ENCODE data around the gene LEMD2.

LEMD2 gene

DNA sequence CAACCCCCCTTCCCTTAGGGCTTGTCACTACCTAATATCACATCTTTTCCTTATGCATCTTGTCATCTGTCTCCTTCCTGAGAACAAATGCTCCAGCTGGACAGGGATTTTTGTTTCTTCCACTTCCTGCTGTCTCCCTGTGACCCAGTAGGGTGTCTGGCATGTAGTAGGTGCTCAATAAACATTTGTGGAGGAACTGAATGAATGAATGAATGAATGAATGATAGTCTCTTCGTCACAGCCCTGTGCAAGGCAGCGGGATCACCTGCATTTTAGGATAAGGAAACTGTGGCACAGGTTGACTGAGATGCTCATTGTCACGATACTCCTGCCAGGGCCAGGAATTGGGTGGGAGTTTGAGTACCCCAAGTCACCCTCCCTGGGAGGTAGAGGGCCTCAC is 14.2 kb downstream of the LEMD2 start:
- DNase-seq (ENCODE audit: low spot score), result no peak

DNA sequence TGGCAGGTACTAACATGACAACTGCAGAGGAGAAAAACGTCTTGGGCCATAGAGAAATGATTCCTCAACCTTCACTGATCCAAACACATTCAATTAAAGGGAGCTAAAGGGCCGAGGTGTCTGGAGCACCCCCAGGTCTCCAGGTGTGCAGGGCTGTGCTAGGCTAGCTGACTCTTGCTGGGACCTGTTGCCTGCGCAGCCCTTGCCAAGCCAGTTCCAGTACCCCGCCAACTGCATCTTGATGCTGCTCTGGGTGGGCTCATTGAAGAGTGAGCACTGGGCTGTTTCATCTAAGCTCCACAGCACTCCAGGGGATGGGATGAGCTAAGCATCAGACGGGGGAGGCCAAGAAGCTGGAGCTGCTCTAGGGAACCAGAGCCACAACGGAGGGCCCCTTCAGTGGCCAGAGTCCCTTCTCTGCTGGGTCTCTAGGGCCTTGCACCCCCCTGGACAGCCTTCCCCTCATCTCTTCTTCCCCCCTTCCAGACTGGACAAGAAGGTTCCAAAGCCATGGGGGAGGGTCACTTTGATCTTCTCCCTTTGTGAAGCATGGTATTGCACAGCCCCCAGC is 15.9 kb downstream of the LEMD2 start:
- DNase-seq (ENCODE audit: low spot score), result no peak

DNA sequence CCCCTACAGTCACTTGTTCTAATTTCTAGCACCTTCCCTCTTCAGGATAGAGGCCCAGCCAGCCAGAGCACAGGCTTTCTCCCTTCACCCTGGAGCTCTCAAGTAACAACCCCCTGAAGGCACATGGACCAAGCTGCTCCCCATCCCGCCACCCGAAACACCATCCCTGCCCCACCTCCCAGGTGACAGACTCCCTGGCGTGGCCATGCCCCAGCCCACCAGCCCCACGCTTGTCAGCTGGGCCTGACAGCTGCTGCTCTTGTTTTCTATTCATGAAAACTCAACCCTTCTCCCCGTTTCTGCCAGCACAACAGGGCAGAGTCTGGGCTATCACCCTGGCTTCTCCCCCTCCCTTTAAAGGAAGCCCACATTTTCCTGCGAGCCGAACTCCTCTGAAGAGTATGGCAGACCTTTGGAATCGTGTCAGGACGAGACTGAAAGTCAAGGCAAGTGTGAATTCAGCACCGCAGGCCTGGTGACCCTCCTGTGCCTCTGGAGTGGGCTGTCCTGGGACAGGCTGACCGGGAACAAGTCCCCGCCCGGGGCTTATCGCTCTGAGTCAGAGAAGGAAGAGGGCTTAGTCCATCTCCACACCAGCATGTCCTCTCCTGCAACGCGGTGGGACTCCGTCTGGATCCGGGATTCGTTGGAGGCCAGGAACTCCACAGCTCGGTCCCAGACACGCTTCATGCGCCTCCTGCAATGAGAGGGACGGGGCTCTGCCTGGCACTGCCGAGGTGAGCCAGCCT is 16.7 kb downstream of the LEMD2 start:
- no peak for DNase-seq (ENCODE audit: low spot score)

DNA sequence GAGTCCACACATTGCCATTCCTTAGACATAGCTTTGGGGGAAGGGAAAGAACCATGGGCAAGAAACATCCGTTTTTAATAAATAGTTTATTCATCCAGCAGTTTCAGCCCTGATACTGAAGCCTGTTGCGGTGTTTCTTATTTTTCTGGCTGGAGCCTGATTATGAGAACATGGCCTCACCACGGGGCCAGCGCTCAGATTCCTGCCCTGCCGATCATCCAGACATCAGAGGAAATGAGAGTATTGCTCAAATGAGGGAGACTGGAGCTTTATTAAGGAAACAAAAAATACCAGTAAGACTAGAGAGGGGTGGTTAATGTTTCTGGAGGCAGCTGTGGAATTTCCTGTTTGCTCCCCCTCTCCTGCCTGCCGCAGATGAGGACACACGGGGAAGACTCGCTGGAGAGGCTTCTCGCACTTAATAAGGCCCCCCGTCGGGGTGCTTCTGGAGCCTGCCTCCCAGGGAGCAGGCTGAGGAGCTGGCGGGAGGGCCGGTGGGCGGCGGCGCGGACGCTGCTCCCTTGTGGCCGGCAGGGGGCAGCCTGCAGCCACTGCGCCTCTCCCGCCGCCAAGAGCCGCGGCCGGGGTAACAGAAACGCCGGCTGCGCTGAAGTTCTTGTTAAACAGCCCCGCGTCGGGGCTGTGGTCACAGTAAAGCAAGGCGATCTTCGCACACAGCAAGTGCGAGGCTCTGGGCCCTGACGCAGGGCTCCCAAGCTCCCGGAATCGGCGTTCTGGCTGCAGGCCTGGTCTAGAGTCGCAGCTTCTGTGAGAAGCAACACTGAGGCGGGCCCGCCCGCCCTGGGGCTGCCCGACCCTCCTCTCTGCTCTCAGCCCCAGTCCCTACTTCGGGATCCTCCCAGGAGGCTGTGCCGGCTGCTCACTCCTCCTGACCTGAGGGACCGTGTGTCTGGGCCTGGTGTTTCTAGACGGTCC is 17.5 kb downstream of the LEMD2 start:
- DNase-seq (ENCODE audit: low spot score), result peak; percentile 96

DNA sequence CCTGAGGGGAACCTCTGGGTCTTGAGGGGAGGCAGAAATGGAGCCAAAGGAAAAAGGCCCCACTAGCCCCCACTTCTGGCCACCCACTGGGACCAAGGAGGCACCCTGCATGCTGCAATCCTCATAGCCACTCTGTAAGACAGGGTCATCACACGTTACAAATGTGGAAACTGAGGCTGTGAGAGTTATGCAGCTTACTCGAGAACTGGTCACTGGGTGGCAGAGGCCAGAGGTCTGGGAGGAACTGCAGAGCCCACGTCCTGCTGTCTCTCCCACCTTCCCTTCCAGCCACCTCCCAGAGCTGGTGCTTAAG is 18.1 kb downstream of the LEMD2 start:
- no peak for DNase-seq (ENCODE audit: low spot score)

DNA sequence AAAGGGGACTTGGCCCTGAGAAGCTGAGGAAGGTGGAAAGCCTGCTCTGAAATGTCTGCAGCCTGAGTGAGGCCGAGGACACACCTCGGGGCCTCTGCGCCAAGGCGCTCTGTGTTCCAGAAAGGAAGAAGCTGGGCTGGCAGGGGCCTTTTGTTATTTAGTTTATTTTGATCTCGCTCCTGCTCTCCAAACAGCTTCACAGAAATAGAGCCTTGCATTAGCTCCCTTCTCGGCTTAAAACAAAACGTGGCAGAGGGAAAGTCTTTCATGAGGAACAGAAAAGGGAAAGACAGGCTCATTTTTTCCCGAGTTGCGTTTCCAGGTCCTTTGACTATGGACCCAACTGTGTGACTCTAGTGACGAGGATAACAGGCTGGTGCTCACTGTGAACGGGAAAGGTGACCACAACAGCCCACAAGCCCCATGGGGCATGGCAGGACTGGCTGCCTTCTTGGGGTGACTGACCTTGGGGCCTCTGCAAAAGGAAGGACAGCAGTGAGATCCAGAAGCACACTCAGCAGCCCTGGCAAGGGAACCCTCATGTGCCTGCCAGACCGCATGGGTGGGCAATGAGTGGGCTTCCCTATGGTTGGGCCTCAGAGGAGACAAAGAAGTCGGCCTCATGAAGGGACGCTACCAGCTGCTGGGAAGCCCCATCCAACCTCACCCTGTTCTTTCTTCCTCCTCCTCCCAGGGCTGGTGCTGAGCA is 18.7 kb downstream of the LEMD2 start:
- DNase-seq (ENCODE audit: low spot score), result no peak

DNA sequence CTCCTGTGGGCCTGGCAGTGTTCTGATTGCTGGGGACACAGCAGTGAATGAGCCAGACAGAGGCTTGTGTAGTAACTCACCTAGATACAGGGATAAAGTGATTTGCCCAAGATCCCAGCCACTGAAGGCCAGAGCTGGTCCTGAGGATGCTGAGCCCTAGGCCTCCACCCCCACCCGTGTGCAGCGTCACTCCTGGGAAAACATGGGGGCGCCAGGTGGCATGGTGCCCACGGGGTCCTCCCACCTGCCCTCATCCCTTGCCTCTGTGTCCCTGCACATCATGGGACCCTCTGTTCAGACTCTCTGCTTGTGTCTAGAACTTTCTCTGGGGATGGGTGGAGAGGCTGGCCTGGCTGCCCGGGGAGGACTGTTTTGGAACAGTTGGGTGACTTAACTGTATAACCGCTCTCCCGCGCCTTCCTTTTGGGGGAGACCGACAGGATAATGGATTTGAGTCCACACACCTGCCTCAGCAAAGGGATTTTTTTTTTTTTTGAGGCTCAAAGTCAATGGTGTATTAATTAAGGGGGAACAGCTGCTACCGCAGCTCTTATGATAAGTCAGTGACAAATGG is 19.6 kb downstream of the LEMD2 start:
- no peak for DNase-seq (ENCODE audit: low spot score)

DNA sequence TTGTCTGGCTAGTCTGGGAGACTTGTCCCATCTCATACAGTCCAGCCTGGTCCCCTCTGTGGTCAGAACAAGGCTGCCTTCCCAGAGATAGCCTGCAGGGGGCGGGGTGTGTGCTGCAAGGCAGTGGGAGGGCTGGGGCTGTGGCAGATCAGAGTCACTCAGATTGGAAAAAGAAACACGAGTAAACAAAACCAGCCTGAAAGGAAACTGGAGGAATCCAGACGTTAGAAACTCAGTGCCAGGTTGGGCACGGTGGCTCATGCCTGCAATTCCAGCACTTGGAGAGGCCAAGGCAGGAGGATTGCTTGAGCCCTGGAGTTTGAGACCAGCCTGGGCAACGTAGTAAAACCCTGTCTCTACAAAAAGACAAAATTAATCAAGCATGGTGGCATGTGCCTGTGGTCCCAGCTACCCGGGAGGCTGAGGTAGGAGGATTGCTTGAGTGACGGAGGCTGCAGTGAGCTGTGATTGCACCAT is 20.2 kb downstream of the LEMD2 start:
- peak; percentile 93 for DNase-seq (ENCODE audit: low spot score)

DNA sequence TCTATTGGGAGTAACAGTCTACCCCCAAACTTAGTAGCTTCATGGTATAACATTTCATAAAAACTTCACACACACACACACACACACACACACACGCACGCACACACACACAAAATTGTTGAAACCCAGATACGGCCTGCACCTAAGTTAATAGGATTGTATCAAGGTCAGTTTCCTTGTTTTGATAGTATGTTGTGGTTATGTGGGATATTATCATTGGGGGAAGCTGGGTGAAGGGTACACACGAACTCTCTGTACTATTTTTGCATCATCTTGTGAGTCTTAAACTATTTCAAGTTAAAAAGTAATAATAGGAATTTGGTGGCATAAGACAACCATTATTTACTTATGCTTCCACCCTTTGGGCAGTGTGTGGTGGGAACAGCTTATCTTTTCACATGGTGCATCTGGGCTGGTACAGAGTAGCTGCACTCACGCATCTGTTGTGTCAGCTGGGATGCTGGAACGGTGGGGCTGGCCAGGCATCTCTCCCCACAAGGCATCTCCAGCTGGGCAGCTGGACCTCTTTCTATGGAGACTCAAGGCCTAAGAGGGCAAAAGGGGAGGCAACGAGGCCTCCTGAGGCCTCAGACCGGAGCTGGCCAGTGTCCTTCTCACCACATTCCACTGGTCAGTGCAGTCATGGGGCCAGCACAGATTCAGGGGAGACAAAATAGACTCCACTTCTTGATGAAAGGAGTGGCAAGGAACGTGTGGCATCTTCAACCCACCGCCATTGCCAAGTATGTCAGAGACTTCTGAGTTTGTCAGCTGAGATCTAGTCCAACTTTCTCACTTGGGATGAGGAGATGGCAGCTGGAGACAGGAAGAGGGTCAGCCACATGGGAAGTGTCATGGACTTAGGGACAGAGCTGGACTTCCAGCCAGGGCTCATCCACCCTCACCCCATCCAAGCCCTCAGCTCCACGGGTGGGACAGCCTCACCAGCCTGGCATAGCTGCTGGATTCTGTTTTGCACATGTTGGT is 21.7 kb downstream of the LEMD2 start:
- DNase-seq (ENCODE audit: low spot score), result no peak

DNA sequence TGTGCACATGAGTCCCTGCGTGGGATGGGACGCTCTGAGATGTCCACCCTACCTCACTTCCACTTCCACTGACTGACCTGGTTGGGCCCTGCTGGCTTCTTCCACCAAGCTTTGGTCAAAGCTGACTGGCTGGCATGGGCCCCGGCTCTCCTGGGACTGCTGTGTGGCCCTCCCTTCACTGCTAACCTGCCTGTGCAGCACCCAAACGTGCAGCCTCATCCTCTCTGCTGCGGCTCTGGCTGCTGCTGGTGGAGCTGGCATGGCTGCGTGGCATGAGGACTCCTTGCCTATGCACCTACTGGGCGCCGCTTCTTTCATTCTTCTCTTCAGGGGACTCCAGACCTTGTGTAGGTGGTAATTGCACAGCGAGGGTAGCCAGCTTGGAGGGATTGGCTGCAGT is 23.6 kb downstream of the LEMD2 start:
- no peak for DNase-seq (ENCODE audit: low spot score)

DNA sequence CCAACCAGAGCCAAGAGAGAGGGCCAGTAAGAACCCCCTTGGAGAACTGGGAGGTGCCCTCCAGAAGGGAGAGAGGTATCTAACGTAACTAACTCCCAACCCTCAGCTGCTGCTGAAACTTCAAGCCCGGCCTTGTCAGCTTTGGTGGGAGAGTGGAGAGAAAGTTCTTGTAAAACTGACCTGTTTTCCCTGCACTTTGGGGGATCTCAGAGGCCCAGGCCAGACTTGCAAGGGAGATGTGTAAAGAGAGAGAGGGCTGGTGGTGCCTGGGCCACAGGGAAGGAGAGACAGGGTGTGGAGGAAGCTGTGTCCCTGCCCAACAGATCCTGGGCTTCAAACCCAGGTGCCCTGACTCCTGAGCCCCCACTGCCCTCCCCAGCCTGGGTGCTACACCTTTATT is 24.9 kb downstream of the LEMD2 start:
- DNase-seq (ENCODE audit: low spot score), result no peak

DNA sequence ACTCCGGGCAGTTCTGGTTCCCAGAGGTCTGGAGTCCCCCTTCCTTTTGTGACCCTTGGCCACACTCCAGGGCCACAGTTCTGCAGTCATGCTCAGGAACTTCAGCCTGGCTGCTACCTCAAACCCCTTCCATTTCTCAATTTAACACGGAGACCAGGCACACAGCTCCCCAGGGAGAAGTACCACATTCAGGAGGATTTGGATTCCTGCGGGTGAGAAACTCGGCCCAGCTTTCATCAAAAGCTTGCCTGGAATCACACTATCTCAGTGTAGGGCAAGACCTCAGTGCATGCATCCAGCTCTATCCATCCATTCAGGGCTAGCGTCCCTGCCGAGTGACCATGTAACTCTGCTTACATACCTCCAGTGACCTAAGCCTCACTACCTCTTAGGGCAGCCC is 25.4 kb downstream of the LEMD2 start:
- DNase-seq (ENCODE audit: low spot score), result no peak

DNA sequence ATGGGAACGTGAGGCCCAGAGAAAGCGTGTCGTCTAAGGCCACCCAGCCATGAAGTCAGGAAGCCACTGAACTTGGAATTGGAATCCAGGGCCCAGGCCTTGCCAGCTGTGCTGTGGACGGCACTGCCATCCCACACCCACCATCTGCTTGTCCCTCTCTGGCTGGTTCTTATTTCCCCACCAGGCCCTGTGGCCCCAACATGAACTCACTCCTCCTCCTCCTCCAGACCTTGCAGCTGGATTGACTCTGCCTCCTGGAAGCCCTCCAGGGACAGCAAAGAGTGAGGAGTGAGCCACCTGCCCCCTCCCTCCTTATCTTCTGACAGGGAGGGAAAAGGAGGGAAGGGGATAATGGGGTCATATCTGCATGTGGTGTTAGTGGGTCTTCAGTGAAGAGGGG is 26.2 kb downstream of the LEMD2 start:
- no peak for DNase-seq (ENCODE audit: low spot score)

DNA sequence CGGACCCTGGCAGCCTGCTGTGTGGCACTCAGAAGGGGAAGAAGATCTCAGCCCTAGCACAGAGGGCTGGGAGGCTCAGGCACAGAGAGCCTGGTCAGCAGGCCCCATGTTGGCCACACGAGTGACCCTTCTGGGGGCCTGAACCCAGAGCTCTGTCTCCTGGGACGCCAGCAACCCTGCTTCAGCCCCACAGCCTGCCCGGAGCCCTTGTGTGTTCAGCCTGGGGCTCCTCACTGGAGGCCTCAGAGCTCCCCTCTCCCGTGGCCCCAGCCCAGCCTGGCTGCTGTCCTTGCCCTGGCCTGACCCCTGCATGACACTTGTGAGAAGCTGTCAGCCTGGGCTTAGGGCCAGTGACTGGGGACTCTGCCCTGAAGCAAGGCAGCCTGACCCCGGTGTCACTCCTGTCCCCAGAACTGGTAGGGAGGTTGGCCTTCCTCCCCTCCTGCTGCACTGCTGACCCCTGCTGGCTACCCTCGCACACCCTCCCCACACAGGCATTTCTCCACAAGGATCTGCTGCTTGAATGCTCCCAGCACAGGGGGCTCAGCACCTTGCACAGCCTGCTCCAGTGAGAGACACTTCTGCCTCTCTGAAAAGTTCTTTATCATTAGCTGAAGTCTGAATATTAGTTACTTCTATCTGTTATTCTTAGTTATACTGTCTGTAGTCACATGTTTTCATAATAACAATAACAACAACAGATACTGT is 26.9 kb downstream of the LEMD2 start:
- peak; percentile 63 for DNase-seq (ENCODE audit: low spot score)

DNA sequence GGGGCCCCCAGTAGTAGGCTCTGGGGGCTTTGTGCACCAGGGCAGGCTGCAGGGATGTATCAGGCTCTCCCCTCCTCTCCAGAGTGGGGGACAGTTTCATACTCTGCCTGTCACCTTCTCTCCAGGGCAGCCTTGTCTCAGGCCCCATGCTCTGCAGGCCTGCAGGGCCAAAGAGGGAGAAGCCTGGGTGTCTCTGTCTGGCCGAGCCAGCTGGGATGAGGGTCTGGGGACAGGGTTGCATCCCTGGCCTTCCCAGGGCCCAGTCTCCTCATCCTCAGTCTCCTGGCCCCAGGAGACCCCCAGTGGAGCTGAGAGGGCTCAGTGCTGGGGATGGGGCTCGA is 27.4 kb downstream of the LEMD2 start:
- DNase-seq (ENCODE audit: low spot score), result no peak

DNA sequence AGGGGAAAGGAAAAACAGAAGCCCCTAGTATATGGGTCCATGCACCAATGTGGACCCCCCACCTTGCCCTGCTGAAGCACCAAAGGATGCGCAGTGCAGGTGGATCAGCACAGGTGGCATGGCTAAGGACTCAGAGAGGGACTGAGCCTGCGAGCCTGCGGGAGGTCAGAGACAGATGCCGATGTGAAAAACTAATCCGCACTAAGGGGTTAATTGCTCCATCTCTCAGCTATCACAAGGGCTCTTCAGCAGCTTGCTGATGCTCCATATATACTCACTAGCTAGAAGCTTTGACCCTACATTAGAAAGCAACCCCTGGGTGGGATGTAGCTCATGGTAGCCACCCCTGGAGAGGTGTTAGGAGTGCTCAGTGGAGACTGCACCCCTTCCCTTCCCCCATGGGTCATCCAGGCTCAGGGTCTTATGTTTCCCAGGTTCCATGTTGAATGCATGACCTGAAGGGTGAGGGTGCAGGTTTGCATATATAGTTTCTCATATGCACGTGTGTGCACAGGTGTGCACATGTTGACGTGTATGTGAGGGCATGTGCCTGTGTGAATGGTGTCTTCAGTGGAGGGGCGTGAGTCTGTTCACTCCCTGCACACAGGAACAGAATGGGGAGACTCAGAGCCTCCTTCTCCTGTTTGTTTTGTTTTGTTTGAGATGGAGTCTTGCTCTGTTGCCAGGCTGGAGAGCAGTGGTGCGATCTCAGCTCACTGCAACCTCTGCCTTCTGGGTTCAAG is 28.9 kb downstream of the LEMD2 start:
- DNase-seq (ENCODE audit: low spot score), result no peak

DNA sequence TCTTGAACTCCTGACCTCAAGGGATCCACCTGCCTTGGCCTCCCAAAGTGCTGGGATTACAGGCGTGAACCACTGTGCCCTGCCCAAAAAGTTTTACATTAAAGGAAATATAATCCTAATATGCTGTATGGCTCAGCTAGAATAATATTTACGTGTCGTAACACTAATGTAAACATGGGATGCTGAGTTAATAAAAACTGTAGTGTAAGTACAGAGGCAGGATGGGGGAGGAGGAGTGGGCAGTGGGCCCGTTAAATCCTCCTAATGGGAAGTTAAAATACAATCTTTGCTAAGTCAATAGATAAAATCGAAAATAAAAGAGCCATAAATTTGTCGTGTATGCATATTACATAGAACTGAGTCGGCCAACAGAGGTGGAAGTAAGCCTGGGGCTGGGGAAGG is 30.1 kb downstream of the LEMD2 start:
- no peak for DNase-seq (ENCODE audit: low spot score)

DNA sequence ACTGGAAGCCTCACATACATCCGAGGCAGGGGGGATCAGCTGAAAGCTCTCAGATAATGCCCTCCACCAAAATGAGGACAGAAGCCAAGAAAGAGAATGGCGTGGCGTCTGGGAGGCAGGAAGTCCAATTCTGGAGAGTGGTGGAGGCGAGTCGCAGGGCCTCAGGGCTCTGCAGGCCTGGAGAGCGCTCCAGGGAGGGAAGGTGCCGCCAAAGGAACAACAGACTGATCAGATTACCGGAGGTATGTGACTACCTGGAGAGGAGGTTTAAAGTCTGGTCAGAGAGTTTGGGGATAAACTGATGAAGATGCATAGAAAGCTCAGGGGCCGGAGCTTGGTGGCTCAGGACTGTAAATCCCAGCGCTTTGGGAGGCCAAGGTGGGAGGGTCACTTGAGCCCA is 31.0 kb downstream of the LEMD2 start:
- no peak for DNase-seq (ENCODE audit: low spot score)

DNA sequence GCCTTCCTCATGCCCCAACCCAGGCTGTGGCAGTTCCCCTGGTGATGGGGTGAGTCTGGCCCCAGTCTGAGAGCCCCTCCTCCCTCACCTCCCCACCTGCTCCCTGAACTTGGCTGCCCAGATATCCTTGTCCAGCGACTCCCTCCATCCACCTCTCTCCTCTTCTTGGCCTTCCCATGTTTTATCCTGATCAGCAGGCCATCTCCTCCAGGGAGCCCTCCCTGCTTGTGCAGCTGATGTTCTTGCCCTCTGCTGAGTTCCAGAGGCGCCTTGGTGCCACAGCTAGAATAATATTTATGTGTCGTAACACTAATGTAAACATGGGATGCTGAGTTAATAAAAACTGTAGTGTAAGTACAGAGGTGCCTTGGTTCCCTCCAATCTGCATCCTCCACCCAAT is 31.8 kb downstream of the LEMD2 start:
- DNase-seq (ENCODE audit: low spot score), result no peak
